Measurements from ENCODE around the gene TP63. TPM values are rescaled to one million over a fixed set of nuclear protein-coding genes. Genes with fewer than 3 reads are reported as not detected.

TP63 gene
- total RNA-seq, 3 donors from 2014 or later: 0.54 TPM; not detected in 2

DNA sequence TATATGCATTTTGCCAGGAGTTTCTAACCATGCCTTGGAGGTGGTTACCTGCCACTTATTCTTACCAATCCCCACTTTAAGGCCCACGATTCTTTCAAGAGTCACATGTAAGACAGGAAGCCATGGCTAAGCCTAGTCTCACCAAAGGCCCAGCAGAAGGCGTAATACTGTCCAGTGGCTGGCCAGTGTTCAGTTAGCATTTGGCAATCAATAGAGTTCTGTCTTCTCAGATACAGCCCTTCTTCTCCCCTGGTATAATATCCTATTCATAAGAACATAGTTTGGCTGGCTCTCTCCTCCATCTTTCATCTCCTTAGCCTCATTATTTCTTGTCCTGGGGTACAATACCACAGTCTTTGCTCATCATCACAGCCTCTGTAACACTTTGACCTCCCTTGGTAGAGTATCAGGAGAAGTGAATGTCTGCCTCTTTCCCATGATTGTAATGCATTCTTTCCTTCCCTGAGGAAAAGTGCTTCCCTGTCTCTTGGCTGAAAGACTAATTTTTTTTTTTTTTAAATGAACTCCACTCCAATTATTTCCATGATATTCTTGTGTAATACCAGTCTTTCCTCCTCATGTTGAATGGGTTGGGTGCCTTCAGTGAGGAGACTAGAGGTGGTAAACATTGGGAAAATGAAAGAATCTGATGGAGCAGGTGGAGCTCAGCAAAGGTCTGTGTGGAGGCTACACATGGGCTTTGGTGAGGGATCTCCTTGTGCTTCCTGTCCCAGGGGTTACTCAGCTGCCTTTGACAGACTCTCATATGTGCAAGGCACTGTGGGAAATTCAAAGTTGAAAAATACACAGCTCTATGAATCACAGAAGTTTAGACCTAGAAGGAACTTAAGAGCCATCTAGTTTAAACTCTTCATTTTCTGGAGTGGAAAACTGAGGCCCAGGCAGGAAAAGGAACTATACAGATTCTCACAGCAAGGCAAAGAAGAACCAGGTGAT lies 271.3 kb downstream of the TP63 start:
- Mint-ChIP-seq H3K36me3 (ENCODE audit: insufficient read depth) (no peaks in the 10 kb centered on the region), H3K9me3 (no peaks in the 10 kb centered on the region), H3K27me3 (ENCODE audit: low read depth) (no peaks in the 10 kb centered on the region), H3K4me3 (no peak overlapping the region), H3K4me1 (ENCODE audit: low read depth) (no peaks in the 10 kb centered on the region)
- DNase-seq: no peak
- peak in 1 of 2 donors; percentile 10 for ATAC-seq

DNA sequence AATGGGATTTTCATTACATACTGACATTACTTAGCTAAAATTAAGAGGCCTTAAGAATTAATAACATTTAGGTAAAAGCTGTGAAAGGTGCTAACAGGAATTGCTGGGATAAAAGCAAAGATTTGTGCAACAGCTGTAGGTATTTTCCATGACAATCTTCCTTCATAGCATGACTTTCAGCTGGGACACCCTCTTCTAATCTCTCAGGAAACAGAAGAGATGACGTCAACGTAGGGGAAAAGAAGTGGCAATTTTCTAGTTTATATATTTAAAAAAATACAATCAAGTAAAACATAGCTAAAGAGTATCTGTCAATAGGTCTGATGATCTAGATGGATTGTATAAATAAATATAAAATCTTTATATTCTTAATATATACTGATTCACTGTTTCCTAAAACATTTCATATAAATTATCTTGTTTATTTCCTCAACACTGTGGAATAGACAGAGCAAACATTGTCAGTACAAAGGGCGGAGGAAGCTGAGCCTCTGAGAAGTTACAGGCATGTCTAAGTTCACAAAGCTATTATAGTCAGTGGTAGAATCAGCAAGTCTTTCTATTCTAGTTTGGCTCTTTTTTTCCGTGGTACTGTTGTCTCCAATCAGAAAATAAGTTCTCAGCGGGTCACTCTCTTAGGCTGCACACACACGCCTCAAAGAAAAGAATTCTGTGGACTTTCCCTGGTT lies 272.5 kb downstream of the TP63 start:
- DNase-seq: no peak
- Mint-ChIP-seq H3K27me3 (ENCODE audit: low read depth) (no peaks in the 10 kb centered on the region), H3K4me3 (no peak overlapping the region), H3K9me3 (no peaks in the 10 kb centered on the region), H3K36me3 (ENCODE audit: insufficient read depth) (no peaks in the 10 kb centered on the region), H3K4me1 (ENCODE audit: low read depth) (no peaks in the 10 kb centered on the region)
- no peak for ATAC-seq

DNA sequence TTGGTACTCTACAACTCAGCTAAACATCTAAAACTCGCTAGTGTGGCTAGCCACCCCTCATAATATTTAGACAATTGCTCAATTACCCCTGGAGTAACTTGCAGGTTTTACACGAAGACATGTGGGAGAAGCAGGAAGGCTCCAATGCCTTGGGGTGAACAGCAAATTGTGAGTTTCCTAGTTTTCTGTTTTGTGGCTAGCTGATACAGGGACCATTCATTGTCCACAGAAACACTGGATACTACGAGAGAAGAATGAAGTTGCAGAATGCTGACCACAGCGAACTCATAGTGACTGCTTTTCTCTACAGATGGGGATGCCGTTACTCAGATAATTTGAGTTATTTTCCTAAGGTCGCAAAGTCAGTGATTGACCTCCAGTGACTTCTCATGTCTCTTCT lies 276.6 kb downstream of the TP63 start:
- no peaks in the 10 kb centered on the region for H3K4me1 Mint-ChIP-seq (ENCODE audit: low read depth)
- no peak for ATAC-seq
- DNase-seq: no peak
- no peaks in the 10 kb centered on the region for H3K9me3 Mint-ChIP-seq
- no peaks in the 10 kb centered on the region for H3K27me3 Mint-ChIP-seq (ENCODE audit: low read depth)
- H3K4me3 Mint-ChIP-seq: no peak overlapping the region
- H3K36me3 Mint-ChIP-seq (ENCODE audit: insufficient read depth): no peaks in the 10 kb centered on the region

DNA sequence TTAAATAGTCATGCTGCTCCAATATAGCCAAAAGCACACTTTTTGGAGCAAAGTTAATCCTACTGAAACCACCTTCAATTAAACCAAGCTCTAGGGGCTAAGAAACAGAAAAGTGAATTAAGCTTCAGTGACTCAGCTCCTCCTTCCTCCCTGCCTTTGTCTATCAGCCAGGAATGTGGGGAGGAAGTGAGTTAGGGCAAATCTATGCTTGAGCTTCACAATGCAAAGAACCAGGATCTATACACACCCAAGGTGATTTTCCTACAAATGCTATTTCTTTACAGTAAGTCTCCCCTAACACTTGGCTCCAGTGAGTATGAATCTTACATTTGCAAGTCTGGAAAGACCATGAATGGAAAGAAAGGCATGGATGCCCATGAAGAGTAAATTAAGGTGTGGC lies 277.5 kb downstream of the TP63 start:
- no peak for ATAC-seq
- Mint-ChIP-seq H3K27me3 (ENCODE audit: low read depth) (peaks cover 1% of the 10 kb centered on the region), H3K36me3 (ENCODE audit: insufficient read depth) (no peaks in the 10 kb centered on the region), H3K4me1 (ENCODE audit: low read depth) (no peaks in the 10 kb centered on the region), H3K4me3 (no peak overlapping the region), H3K9me3 (no peaks in the 10 kb centered on the region)
- no peak for DNase-seq

DNA sequence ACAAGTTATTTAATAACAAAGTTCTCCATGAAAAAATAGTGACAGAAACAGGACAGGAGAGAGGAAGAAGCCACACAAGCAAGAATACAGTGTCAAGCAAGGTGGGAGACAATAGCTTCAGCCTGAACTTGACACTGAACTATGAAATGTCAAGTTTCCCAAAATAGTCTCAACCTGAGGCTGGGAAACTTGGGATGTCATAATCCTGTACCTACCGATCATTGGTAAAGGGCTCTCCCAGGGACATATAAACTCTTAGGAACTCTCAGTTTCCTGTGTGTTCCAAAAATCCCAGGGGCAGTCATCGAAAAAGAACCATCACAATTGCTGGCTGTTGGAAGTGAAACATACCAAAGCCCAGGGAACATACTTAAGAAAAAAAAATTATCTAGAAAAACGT lies 277.9 kb downstream of the TP63 start:
- ATAC-seq: no peak

GRCh38 chr3:189909573-189909972 lies 278.4 kb downstream of the TP63 start:
- H3K9me3 Mint-ChIP-seq: no peaks in the 10 kb centered on the region
- no peaks in the 10 kb centered on the region for H3K4me1 Mint-ChIP-seq (ENCODE audit: low read depth)
- no peak for DNase-seq
- H3K36me3 Mint-ChIP-seq (ENCODE audit: insufficient read depth): no peaks in the 10 kb centered on the region
- H3K27me3 Mint-ChIP-seq (ENCODE audit: low read depth): peaks cover 1% of the 10 kb centered on the region
- no peak overlapping the region for H3K4me3 Mint-ChIP-seq
- no peak for ATAC-seq

More for the DNA sequence above, 277.9 kb downstream of the TP63 start:
- no peak for DNase-seq
- Mint-ChIP-seq H3K27me3 (ENCODE audit: low read depth) (peaks cover 1% of the 10 kb centered on the region), H3K4me1 (ENCODE audit: low read depth) (no peaks in the 10 kb centered on the region), H3K4me3 (no peak overlapping the region), H3K9me3 (no peaks in the 10 kb centered on the region), H3K36me3 (ENCODE audit: insufficient read depth) (no peaks in the 10 kb centered on the region)

- Mint-ChIP-seq H3K27me3 (ENCODE audit: low read depth) (peaks cover 1% of the 10 kb centered on the region), H3K4me3 (no peak overlapping the region), H3K4me1 (ENCODE audit: low read depth) (no peaks in the 10 kb centered on the region), H3K36me3 (ENCODE audit: insufficient read depth) (no peaks in the 10 kb centered on the region), H3K9me3 (no peaks in the 10 kb centered on the region)
- ATAC-seq (no peak), DNase-seq (no peak)
Observed at GRCh38 chr3:189911001-189911400, 279.8 kb downstream of the TP63 start.

DNA sequence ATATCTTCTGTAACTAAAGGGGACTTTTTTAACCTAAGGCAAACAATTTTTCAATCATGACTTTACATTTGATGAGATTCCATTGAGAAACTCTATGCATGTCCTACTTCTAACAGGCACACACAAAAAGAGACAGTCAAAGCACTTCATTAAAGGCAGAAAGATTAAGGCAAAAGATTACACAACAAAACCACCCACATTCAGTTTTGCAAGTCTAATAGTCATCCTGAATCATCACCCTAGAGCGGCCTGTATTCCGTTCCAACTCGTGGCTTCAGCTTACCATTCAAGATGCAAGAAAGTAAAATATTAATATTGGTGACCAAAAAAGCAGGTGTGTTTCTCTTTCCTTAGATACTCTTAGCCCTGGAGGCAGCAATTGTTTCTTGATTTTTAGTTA lies 283.6 kb downstream of the TP63 start:
- H3K4me1 Mint-ChIP-seq (ENCODE audit: low read depth): no peaks in the 10 kb centered on the region
- H3K9me3 Mint-ChIP-seq: no peaks in the 10 kb centered on the region
- no peak for DNase-seq
- no peaks in the 10 kb centered on the region for H3K36me3 Mint-ChIP-seq (ENCODE audit: insufficient read depth)
- peaks cover 6% of the 10 kb centered on the region for H3K27me3 Mint-ChIP-seq (ENCODE audit: low read depth)
- peak; percentile 25 to 30 for ATAC-seq
- no peak overlapping the region for H3K4me3 Mint-ChIP-seq

- Mint-ChIP-seq H3K36me3 (ENCODE audit: insufficient read depth) (no peaks in the 10 kb centered on the region), H3K4me1 (ENCODE audit: low read depth) (no peaks in the 10 kb centered on the region), H3K4me3 (no peak overlapping the region), H3K27me3 (ENCODE audit: low read depth) (peaks cover 5% of the 10 kb centered on the region), H3K9me3 (no peaks in the 10 kb centered on the region)
- ATAC-seq: no peak
- DNase-seq: no peak
Observed at GRCh38 chr3:189921770-189922169, 290.6 kb downstream of the TP63 start.

DNA sequence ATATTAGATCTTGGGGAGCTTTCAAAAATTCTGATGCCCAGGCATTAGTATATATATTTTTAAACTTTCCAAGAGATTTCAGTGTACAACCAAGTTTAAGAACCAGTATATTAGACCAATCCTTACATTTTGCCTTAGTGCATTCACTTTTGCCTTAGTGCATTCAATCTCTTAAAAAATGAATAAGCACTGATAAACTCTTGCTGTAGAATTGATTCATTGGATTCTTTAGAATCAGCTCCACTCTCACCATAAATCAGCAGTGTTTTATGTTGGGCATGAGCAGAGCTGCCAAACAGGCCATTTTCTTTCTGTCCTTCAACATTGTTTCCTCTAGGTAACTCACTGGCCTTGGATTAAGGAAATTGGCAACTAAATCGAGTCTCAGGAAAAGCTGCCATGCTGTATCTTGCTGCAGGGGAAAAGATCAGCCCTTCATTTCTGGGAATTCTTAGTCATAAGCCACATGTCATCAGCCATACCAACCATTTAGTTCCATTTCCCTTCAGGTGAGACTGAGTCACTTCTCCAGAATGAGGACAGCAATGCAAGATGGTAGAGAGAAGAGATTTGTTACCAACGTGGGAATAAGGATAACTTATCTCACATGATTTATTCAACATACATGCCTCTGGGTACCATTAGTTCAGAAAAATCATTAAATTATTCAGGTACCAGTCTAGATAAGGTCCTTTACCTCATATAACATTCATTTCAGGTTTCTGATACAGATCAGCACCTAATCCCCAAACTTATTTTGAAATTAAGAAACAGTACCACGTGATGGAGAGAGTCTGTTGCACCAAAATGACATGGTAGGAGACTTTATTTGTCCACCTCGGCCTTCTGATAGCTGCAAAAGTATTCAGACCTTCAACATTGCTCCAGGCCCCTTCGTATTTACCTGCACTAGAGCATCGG lies 297.0 kb downstream of the TP63 start:
- ATAC-seq: peak; percentile 87 to 92
- Mint-ChIP-seq H3K4me3 (no peak overlapping the region), H3K27me3 (ENCODE audit: low read depth) (no peaks in the 10 kb centered on the region), H3K9me3 (no peaks in the 10 kb centered on the region), H3K4me1 (ENCODE audit: low read depth) (peaks cover 15% of the 10 kb centered on the region), H3K36me3 (ENCODE audit: insufficient read depth) (no peaks in the 10 kb centered on the region)
- no peak for DNase-seq

DNA sequence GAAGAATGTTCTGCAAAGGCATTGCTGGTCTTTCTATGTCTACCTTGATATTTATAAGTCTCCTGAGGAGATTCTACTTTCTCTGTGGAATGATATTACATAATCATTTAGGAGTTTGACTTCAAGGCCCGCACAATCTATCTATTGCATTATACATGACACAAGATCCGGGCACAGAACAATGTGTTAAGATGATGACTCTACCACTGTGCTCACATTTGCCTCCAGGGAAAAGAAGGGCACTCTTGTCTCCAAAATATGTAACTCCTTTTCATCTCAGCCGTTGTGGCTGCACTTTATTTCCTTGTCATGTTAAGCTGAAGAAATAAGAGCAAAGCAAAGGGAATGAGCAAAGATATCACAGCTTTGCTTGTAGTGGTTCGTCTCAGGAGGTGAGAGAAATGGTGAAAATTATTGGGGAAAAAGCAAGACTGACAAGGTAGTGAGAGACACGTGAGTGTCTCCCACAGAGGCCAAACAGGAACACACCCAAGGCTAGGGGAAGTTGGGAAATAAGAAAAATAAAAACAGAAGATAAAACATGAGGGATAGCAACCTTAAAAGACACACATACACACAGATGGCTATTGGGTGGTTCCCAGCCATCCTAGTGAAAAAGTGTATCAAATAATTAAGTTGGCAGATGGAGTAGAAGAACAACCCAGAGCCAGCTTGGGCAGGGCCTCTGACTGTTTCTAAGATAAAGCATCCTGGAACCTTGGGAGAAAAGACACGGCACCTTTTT lies 305.2 kb downstream of the TP63 start:
- Mint-ChIP-seq H3K4me1 (ENCODE audit: low read depth) (no peaks in the 10 kb centered on the region), H3K27me3 (ENCODE audit: low read depth) (no peaks in the 10 kb centered on the region)

GRCh38 chr3:189937302-189938127 lies 306.3 kb downstream of the TP63 start:
- no peak for ATAC-seq
- Mint-ChIP-seq H3K36me3 (ENCODE audit: insufficient read depth) (no peaks in the 10 kb centered on the region), H3K27me3 (ENCODE audit: low read depth) (no peaks in the 10 kb centered on the region), H3K9me3 (no peaks in the 10 kb centered on the region), H3K4me3 (no peak overlapping the region), H3K4me1 (ENCODE audit: low read depth) (peaks cover 5% of the 10 kb centered on the region)
- no peak for DNase-seq

More for the DNA sequence above, 305.2 kb downstream of the TP63 start:
- DNase-seq (no peak), ATAC-seq (no peak)
- no peaks in the 10 kb centered on the region for H3K36me3 Mint-ChIP-seq (ENCODE audit: insufficient read depth)
- H3K9me3 Mint-ChIP-seq: no peaks in the 10 kb centered on the region
- no peak overlapping the region for H3K4me3 Mint-ChIP-seq

DNA sequence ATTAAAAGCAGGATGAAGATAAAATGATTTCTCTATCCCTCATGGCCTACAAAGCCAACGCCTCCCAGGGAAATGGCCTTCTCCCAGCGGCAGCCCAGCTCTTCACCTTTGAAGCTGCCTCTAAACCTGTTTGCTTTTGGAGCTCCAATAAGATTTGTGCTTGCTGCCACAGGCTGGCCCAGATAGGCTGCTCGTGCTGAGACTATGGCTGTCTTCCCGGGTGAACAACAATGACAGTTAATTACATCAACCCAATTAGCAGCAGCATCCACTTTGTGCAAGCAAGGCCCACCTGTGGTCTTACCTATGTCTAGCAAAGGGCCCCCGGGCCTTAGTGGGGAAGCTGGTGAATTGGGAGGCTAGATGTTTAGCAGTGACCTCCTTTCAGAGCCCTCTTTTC lies 309.9 kb downstream of the TP63 start:
- no peaks in the 10 kb centered on the region for H3K9me3 Mint-ChIP-seq
- H3K4me3 Mint-ChIP-seq: no peak overlapping the region
- no peak for DNase-seq
- no peaks in the 10 kb centered on the region for H3K36me3 Mint-ChIP-seq (ENCODE audit: insufficient read depth)
- peaks cover under 1% of the 10 kb centered on the region for H3K27me3 Mint-ChIP-seq (ENCODE audit: low read depth)
- ATAC-seq: no peak
- H3K4me1 Mint-ChIP-seq (ENCODE audit: low read depth): peaks cover 5% of the 10 kb centered on the region

Measured in activated T-cell treated with anti-CD3 and anti-CD28 coated beads, Interleukin-2, amount 50 U/mL, for 4 hours (primary cell).